GM18907 (cell line): Measurements from ENCODE around the gene IFIT1.
A peak's percentile ranks its signal among the peaks of the same experiment; 100 is the strongest.
"Not testable (repeated sequence)": the region's sequence is repeated elsewhere in the genome, so short reads cannot be mapped to it uniquely, and the experiment has no call there.

Source experiments
- ATAC-seq: cut with Tn5 transposase; IDR thresholded peaks from one replicate; pipeline ENCODE4 v1.9.1; 2021; ENCODE audit warnings: mild to moderate bottlenecking, moderate library complexity; ENCODE audit not compliant: unreplicated experiment

Gene IFIT1

GRCh38 chr10:89395141-89395540 lies 2.7 kb downstream of the IFIT1 start:
- ATAC-seq: no peak

- no peak for ATAC-seq
Measured at GRCh38 chr10:89398003-89398749, 5.8 kb downstream of the IFIT1 start.

GRCh38 chr10:89399956-89400355 lies 7.5 kb downstream of the IFIT1 start:
- no peak for ATAC-seq

GRCh38 chr10:89403043-89403442 lies 10.6 kb downstream of the IFIT1 start:
- ATAC-seq: no peak

- no peak for ATAC-seq
Measured at GRCh38 chr10:89404104-89405047, 12.0 kb downstream of the IFIT1 start.

GRCh38 chr10:89406178-89406577 lies 13.8 kb downstream of the IFIT1 start:
- not testable (repeated sequence) for ATAC-seq

- ATAC-seq: not testable (repeated sequence)
Measured at GRCh38 chr10:89407792-89408191, 15.4 kb downstream of the IFIT1 start.

- ATAC-seq: not testable (repeated sequence)
Measured at GRCh38 chr10:89409282-89409681, 16.9 kb downstream of the IFIT1 start.

GRCh38 chr10:89410551-89410950 lies 18.1 kb downstream of the IFIT1 start:
- ATAC-seq: not testable (repeated sequence)

- not testable (repeated sequence) for ATAC-seq
Measured at GRCh38 chr10:89411135-89411534, 18.7 kb downstream of the IFIT1 start.

GRCh38 chr10:89412276-89412675 lies 19.9 kb downstream of the IFIT1 start:
- ATAC-seq: not testable (repeated sequence)

- no peak for ATAC-seq
Measured at GRCh38 chr10:89413398-89413912, 21.0 kb downstream of the IFIT1 start.

GRCh38 chr10:89414146-89414878 lies 21.9 kb downstream of the IFIT1 start, which contains the start of gene IFIT5:
IFIT5 (plus strand) TSS chr10:89414568; CDS start chr10:89414799, 231 bp downstream.
- ATAC-seq: peak; percentile 80

- ATAC-seq: peak; percentile 43
Measured at GRCh38 chr10:89414879-89415821, 22.7 kb downstream of the IFIT1 start.

- no peak for ATAC-seq
Measured at GRCh38 chr10:89416465-89416864, 24.0 kb downstream of the IFIT1 start.

GRCh38 chr10:89419548-89419947 lies 27.1 kb downstream of the IFIT1 start:
- ATAC-seq: no peak

GRCh38 chr10:89421018-89421476 lies 28.6 kb downstream of the IFIT1 start:
- no peak for ATAC-seq

GRCh38 chr10:89425000-89425399 lies 32.6 kb downstream of the IFIT1 start:
- ATAC-seq: no peak

GRCh38 chr10:89426230-89426868 lies 33.9 kb downstream of the IFIT1 start:
- ATAC-seq: no peak
